ENCODE data around the gene RFX2.

Gene RFX2

DNA sequence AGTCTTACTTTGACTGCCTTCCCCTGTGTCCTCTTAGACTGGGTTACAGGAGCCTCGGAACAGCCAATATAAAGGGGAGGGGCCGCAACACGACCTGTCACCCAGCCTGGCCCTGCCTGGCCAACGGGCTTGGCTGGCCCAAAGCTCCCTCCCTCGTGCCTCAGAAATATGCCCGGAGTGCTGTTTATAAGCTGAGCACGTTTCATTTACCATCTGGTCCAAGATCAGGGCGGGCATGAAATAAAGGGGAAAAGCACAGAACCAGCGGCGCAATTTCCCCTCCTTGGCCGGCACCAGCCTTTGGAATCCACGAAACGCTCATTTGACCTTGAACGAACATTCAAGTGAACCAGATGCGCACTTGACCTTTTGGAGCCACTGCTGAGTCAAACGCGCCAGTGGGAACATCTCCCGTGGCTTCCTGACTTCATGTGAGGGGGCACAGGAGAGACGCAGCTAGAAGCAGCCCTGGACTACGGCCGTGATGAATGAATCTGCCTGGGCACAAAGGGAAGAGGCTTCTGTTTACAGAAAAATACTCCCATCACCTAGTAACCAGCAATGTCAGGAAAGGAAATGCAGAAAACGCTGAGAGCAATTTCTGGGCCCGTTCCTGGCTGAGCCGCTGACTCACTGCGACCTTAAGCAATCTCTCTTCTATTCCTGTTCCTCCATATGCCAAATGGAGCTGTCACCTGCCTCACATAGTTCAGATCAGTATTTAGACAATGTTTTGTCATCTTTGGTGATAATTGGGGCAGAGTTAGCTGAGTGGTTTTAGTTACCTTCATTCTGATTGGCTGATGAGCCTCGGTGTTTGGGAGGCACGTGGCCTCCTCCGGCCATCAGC lies 53.3 kb downstream of the RFX2 start:
- intact Hi-C loops (cut with micrococcal nuclease) = loop anchor here (2.0 to 5.0 kb wide), 2 partner anchors 45 to 54 kb away; partner anchors contain the start of gene RFX2
- Mint-ChIP-seq H3K4me3 (peak overlapping the region; percentile 22), H3K9me3 (no peaks in the 10 kb centered on the region), H3K27me3 (no peaks in the 10 kb centered on the region), H3K4me1 (ENCODE audit: low read depth) (peaks cover 66% of the 10 kb centered on the region), H3K27ac (peak overlapping the region; percentile 92), H3K36me3 (ENCODE audit: low read depth) (no peaks in the 10 kb centered on the region)

DNA sequence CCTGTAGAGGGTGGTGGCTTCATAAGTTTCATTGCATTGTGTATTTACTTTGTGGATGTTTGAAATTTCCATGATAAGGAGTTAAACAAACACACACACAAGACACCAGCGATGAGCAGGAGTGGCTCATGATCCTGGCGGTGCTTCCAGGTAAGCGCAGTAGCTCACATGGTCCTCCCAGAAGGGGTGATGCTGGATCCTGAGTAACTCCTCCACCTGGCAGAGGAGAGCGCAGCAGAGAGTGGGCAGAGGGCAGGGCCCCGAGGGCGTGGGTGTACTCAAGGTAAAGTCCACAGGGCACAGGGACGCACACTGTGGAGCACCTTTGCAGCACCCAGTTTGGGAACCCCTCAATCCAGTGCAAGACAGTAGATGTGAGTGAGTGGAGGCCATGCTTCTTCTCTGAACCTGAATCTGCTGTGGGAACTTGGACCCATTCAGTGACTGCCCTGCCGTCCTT lies 54.0 kb downstream of the RFX2 start:
- Mint-ChIP-seq H3K4me1 (ENCODE audit: low read depth) (peaks cover 59% of the 10 kb centered on the region), H3K4me3 (no peak overlapping the region), H3K9me3 (no peaks in the 10 kb centered on the region), H3K27ac (peak overlapping the region; percentile 92), H3K27me3 (no peaks in the 10 kb centered on the region), H3K36me3 (ENCODE audit: low read depth) (no peaks in the 10 kb centered on the region)
- intact Hi-C loops (cut with micrococcal nuclease) = loop anchor here (2.0 to 5.0 kb wide), 2 partner anchors 46 to 54 kb away; partner anchors contain the start of gene RFX2

DNA sequence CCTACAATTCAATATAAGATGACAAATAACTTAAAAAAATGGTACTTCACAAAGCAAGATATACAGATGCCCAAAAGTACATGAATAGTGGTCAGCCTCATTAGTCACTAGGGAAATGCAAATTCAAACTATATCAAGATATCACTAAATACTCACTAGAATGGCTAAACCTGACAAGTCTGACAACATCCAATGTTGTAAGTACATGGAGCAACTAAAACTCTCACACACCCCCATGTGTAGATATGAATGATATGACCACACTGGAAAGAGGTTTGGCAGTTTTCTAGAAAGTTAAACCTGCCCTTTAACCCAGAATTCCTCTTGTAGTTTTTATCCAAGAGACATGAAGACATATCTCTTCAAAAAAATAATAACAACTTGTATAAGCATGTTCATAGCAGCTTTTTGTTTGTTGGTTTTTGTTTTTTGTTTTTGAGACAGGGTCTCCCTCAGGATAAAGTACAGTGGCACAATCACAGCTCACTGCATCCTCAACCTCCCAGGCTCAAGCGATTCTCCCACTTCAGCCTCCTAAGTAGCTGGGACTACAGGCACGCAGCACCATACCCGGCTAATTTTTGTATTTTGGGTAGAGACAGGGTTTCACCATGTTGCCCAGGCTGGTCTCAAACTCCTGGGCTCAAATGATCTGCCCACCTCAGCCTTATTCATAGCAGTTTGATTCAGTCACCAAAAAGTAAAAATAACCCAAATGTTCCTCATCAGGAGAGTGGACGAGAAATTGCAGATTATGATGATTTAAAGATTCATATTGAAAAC lies 55.1 kb downstream of the RFX2 start:
- H3K4me1 Mint-ChIP-seq (ENCODE audit: low read depth) = peaks cover 48% of the 10 kb centered on the region
- no peaks in the 10 kb centered on the region for H3K27me3 Mint-ChIP-seq
- H3K27ac Mint-ChIP-seq = peak overlapping the region; percentile 92
- no peaks in the 10 kb centered on the region for H3K36me3 Mint-ChIP-seq (ENCODE audit: low read depth)
- intact Hi-C loops (cut with micrococcal nuclease) = loop anchor here (5.0 kb wide), 1 partner anchor 47 kb away; no protein-coding TSS in a partner anchor
- no peak overlapping the region for H3K4me3 Mint-ChIP-seq
- H3K9me3 Mint-ChIP-seq = peaks cover 6% of the 10 kb centered on the region

DNA sequence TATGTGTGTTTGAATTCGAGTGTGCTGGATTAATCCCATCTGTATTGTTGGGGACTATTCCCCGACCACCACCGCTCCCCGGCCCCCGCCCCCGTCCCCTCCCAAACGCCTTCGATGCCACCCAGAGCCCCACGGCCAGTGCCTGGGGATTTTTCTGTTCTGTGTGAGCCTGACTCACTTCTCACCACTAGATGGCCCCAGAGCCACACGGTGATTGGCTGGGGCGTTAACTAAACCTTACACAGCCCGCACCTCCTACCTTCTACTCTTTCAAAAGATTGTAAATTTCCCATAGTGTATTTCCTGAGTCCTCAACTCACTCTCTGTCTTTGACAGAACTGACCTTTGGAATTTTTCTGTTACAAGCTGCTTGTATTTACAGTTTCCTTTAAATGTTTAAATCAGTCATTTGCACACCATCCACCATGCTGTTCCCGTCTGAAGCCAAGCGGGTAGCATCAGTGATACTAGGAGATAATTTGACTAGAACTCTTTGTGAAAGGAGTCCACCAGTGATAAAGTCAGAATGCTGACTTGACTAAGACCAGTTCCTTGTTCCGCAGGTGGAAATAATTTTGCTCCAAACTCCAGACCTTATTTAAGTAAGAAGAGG lies 61.4 kb downstream of the RFX2 start:
- H3K9me3 Mint-ChIP-seq = peaks cover 11% of the 10 kb centered on the region
- H3K36me3 Mint-ChIP-seq (ENCODE audit: low read depth) = peaks cover 2% of the 10 kb centered on the region
- H3K27ac Mint-ChIP-seq = no peak overlapping the region
- no peaks in the 10 kb centered on the region for H3K27me3 Mint-ChIP-seq
- peaks cover 5% of the 10 kb centered on the region for H3K4me1 Mint-ChIP-seq (ENCODE audit: low read depth)
- intact Hi-C loops (cut with micrococcal nuclease) = loop anchor here (1.0 to 5.0 kb wide), 2 partner anchors 76 to 248 kb away; no protein-coding TSS in a partner anchor
- no peak overlapping the region for H3K4me3 Mint-ChIP-seq

DNA sequence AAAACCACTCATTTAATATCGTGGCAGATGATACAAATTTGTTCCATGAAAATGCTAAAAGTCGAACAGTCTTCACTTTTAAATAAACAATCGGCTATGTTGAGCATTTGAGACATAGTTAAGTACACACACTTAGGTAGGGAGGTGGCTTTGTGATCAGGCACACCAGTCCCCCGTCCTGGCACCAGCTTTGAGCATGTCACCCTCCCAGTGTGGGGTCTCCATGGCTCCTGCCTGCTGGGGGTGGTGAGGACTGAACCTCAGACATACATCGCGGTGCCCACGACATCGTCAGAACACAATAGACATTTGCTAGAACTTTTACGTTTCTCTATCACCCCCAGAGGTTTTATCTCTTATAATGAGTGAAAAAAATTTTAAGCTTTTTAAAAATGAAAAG lies 62.0 kb downstream of the RFX2 start:
- Mint-ChIP-seq H3K27ac (no peak overlapping the region), H3K4me3 (no peak overlapping the region), H3K27me3 (no peaks in the 10 kb centered on the region), H3K36me3 (ENCODE audit: low read depth) (peaks cover 6% of the 10 kb centered on the region), H3K9me3 (peaks cover 11% of the 10 kb centered on the region), H3K4me1 (ENCODE audit: low read depth) (peaks cover 5% of the 10 kb centered on the region)
- intact Hi-C loops (cut with micrococcal nuclease) = loop anchor here (5.0 kb wide), 1 partner anchor 249 kb away; no protein-coding TSS in a partner anchor

DNA sequence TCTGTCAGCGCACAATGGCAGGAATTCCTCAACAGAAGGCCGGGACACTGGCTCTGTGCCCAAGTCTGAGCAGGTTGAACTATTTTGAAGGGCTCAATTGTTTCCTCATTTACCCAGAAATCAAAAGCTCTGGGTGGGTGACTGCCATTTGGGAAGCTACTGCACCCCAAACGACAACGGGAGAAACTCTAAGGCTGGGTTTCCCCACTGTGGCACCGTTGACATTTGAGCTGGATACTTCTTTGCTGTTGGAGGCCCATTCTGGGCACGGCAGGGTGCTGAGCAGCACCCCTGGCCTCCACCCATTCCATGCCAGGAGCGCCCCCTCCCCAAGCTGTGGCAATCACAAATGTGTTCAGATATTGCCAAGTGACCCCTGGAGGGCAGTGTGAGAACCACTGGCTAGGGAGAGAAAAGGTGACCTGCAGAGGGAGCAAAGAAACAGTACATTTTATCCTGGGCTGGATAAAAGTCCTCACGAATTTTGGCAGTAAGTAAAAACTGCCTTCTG lies 62.5 kb downstream of the RFX2 start:
- Mint-ChIP-seq H3K36me3 (ENCODE audit: low read depth) (peaks cover 10% of the 10 kb centered on the region), H3K27me3 (no peaks in the 10 kb centered on the region), H3K4me3 (no peak overlapping the region), H3K9me3 (peaks cover 11% of the 10 kb centered on the region), H3K4me1 (ENCODE audit: low read depth) (peaks cover 5% of the 10 kb centered on the region), H3K27ac (no peak overlapping the region)
- intact Hi-C loops (cut with micrococcal nuclease) = loop anchor here (5.0 kb wide), 1 partner anchor 250 kb away; no protein-coding TSS in a partner anchor

DNA sequence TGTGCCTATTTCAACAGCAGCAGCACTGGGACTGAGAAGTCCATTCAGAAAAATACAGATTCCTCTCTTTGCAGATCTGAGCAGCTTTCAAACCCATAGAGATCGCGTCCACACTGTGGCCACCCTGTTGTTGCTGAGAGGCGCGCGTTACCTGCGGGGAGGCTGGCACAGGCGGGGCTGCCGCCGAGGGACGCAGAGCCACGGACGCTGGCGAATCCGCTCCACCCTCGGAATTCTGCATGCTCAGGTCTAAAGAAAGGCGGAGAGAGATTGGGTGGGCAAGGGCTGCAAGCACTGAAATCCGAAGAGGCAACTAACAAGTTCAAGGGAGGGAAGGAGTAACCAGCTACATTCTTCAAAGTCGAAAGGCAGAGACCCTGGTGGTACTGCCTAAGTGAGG lies 63.0 kb downstream of the RFX2 start:
- Mint-ChIP-seq H3K27ac (no peak overlapping the region), H3K27me3 (no peaks in the 10 kb centered on the region), H3K36me3 (ENCODE audit: low read depth) (peaks cover 15% of the 10 kb centered on the region), H3K9me3 (peaks cover 11% of the 10 kb centered on the region), H3K4me1 (ENCODE audit: low read depth) (peaks cover 5% of the 10 kb centered on the region), H3K4me3 (no peak overlapping the region)
- intact Hi-C loops (cut with micrococcal nuclease) = loop anchor here (5.0 kb wide), 1 partner anchor 250 kb away; no protein-coding TSS in a partner anchor

DNA sequence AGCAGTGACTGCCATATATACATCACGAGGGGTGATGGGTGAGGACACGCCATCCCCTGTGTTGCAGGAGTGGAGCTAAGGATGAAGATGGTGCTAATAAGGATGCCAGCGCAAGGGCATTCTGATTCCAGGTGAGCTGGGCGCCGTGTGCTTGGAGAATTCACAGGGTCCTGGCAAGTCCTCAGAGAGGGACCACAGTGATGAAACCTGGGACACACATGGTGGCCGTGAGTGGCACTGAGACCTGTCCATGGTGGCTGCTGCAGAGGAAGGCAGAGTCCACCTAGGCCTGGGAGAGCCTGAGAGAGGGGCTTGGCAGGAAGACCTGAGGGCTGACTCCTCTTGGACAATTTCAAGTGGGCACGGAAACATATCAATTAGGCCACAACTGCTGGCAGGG lies 65.2 kb downstream of the RFX2 start:
- peaks cover 5% of the 10 kb centered on the region for H3K4me1 Mint-ChIP-seq (ENCODE audit: low read depth)
- no peak overlapping the region for H3K4me3 Mint-ChIP-seq
- H3K27me3 Mint-ChIP-seq = no peaks in the 10 kb centered on the region
- peaks cover 33% of the 10 kb centered on the region for H3K36me3 Mint-ChIP-seq (ENCODE audit: low read depth)
- intact Hi-C loops (cut with micrococcal nuclease) = loop anchor here (5.0 kb wide), 1 partner anchor 252 kb away; no protein-coding TSS in a partner anchor
- peaks cover 4% of the 10 kb centered on the region for H3K9me3 Mint-ChIP-seq
- H3K27ac Mint-ChIP-seq = no peak overlapping the region

DNA sequence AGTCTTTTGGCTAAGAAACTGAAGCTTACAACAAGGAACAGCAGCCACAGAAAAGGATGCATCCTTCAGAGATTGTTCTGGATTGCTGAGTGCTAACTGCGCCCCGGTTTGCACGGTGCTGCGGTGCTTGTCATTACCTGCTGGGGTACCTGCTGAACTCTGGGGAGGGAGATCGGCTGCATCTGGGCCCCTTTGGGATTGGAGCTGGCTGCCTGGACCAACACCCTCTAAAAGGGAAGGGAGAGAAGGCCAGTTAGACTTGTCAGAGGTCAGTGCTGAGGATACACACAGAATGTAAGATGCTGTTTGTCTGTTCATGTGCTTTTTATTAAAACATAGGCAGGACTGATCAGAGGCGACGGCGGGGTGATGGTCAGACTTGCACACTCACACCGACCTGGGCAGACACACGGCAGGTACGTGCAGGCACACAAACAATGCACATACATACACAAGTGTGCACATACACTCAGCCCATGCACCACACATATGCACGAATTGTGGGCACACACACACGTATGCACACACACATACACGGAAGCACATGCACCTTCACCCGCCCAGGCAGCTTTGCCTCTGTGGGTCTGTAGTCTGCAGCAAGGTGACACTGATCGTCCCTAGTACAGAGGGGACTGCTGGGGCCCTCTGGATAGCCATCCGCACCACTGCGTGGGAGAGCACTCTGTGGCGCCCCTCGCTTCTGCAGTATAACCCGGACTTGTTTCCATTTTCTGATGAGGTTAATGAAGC lies 66.1 kb downstream of the RFX2 start:
- Mint-ChIP-seq H3K27me3 (no peaks in the 10 kb centered on the region), H3K4me1 (ENCODE audit: low read depth) (peaks cover 5% of the 10 kb centered on the region), H3K4me3 (no peak overlapping the region), H3K27ac (no peak overlapping the region), H3K36me3 (ENCODE audit: low read depth) (peaks cover 41% of the 10 kb centered on the region), H3K9me3 (no peaks in the 10 kb centered on the region)
- intact Hi-C loops (cut with micrococcal nuclease) = no loop called here

DNA sequence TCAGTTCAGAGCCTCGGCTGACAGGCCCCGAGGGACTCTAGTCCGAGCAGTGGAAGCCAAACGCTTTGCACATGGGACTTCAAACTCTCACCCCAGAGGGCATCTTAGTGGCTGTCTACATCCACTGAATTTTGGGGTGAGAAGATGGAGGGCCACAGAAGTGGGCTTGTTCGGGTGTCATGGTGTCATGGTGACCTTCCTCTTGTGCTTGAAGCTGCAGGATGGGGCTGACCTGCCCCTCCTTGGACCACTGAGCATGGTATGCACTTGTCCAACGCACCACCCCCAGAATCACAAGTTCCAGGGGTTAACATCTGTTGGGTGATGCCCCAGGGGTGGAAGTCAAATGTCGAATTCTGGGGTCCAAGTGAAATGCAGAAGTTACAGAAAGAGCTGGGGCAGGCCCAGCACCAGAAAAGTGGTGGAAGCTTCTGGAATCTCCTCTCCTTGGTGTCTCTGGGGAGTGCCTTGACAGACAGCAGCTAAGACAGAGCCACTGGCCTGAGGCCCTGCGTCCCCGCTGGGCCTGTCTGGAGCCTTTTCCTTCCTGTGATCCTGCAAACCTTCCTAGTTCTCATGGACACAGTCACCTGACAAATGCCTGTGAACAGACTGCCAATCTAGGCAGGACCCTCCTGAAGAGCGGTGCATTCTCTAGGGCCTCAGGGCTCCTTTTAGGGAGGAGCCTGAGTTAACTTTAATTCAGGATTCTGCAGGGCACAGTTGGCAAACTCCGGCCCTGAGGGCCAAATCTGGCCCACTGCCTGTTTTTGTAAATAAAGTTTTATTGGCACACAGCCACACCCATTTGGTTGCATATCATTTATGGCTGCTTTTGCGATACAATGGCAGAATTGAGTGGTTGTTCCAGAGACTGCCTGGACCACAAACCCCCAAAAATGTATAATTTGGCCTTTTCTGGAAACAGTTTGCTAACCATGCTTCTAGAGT lies 67.2 kb downstream of the RFX2 start:
- H3K4me1 Mint-ChIP-seq (ENCODE audit: low read depth) = no peaks in the 10 kb centered on the region
- no peak overlapping the region for H3K4me3 Mint-ChIP-seq
- intact Hi-C loops (cut with micrococcal nuclease) = no loop called here
- peaks cover 53% of the 10 kb centered on the region for H3K36me3 Mint-ChIP-seq (ENCODE audit: low read depth)
- no peaks in the 10 kb centered on the region for H3K27me3 Mint-ChIP-seq
- no peaks in the 10 kb centered on the region for H3K9me3 Mint-ChIP-seq
- H3K27ac Mint-ChIP-seq = no peak overlapping the region

DNA sequence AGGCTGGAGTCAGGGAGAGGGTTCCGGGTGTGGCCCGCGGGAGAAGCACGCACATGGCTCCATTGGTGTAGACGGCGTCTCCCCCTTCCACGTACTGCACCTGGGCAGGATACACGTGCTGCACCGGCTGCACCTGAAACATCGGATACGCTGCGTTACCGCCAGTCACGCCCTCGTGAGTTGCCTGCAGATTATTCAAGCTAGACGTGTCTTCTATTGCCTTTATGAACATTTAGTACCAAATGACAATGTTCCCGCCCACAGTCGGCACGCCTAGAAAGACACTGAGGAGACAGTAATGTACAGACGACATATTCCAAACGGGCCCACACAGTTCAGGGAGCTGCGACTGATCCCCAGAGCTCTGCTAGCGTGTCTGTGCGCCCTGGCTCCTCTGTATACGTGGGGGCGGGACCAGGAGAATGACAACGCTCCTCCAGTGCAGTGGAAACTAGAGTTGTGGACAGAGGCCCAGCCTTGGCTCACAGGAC lies 68.3 kb downstream of the RFX2 start:
- H3K4me1 Mint-ChIP-seq (ENCODE audit: low read depth) = no peaks in the 10 kb centered on the region
- H3K9me3 Mint-ChIP-seq = no peaks in the 10 kb centered on the region
- H3K36me3 Mint-ChIP-seq (ENCODE audit: low read depth) = peaks cover 55% of the 10 kb centered on the region
- no peaks in the 10 kb centered on the region for H3K27me3 Mint-ChIP-seq
- H3K27ac Mint-ChIP-seq = no peak overlapping the region
- no peak overlapping the region for H3K4me3 Mint-ChIP-seq
- intact Hi-C loops (cut with micrococcal nuclease) = no loop called here

DNA sequence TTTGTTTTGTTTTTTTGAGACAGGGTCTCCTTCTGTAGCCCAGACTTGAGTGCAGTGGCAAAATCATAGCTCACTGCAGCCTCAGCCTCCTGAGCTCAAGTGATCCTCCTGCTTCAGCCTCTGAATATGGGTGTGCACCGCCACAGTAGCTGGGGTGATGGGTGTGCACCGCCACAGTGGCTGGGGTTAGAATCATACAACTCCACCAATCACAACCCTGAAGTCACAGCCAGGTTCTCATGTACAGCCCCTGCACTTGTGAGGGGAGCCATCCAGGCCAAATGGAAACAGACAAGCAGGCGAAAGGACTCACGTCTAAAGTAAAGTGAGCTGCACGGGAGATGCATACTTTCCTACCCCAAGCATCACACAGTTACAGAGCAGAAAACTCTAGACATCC lies 69.2 kb downstream of the RFX2 start:
- Mint-ChIP-seq H3K27me3 (no peaks in the 10 kb centered on the region), H3K4me3 (no peak overlapping the region), H3K4me1 (ENCODE audit: low read depth) (no peaks in the 10 kb centered on the region), H3K27ac (no peak overlapping the region), H3K36me3 (ENCODE audit: low read depth) (peaks cover 55% of the 10 kb centered on the region), H3K9me3 (no peaks in the 10 kb centered on the region)
- intact Hi-C loops (cut with micrococcal nuclease) = no loop called here

Data from dendritic cell treated with granulocyte-macrophage colony-stimulating factor and Interleukin-4, amounts not matched to agents 40 ng/mL and 50 ng/mL, for 4 days (primary cell).